CD4-positive, alpha-beta T cell (primary cell): ENCODE data around the gene USP12. TPM values are rescaled to one million over a fixed set of nuclear protein-coding genes. Genes with fewer than 3 reads are reported as not detected.

ENCODE experiments used
- ATAC-seq: fragments of 200-7000 bp; cut with Tn5 transposase; one replicate; pipeline ENCODE4 v1.10.0; 2022; ENCODE audit warnings: mild to moderate bottlenecking; ENCODE audit not compliant: poor library complexity
- CTCF ChIA-PET: fragments of 350-600 bp; sonication (Branson Sonifier 250); formaldehyde crosslinking; loops from one replicate; lab custom pipeline; 2021; ENCODE audit warnings: antibody characterized with exemption, inconsistent platforms; lab: Charles Lee
- POLR2A ChIA-PET: fragments of 350-600 bp; sonication (Branson Sonifier 250); formaldehyde crosslinking; loops from one replicate; lab custom pipeline; 2021; ENCODE audit warnings: antibody characterized with exemption, inconsistent platforms; lab: Charles Lee
- DNase-seq, 14 experiments: peaks; one replicate each; pipeline ENCODE4 v3.0.0-alpha.2; 2013 to 2020; ENCODE audit warnings: mixed read lengths in 2 of 14
- H3K27ac ChIP-seq, 2 donors: one replicate each; pipeline versions ENCODE4 v1.5.1 to v1.7.0; 2013; ENCODE audit warnings: low read length in 2 of 2, low read depth in 1 of 2, mild to moderate bottlenecking in 1 of 2
- H3K27me3 ChIP-seq, 2 experiments: 1 replicate in 1 of 2; 2 replicates in 1 of 2; pipeline versions ENCODE4 v1.6.1 to v1.7.0; 2013; ENCODE audit warnings: low read length in 2 of 2, control low read depth in 1 of 2, mild to moderate bottlenecking in 1 of 2, moderate library complexity in 1 of 2; ENCODE audit not compliant: insufficient read depth in 2 of 2, control insufficient read depth in 1 of 2
- H3K36me3 ChIP-seq: one replicate; pipeline ENCODE4 v1.6.1; 2013; ENCODE audit warnings: low read length, control low read depth; ENCODE audit not compliant: insufficient read depth
- H3K4me1 ChIP-seq: one replicate; pipeline ENCODE4 v1.6.1; 2013; ENCODE audit warnings: low read length, control low read depth; ENCODE audit not compliant: insufficient read depth
- H3K4me3 ChIP-seq: one replicate; pipeline ENCODE4 v1.5.1; 2013; ENCODE audit warnings: mild to moderate bottlenecking, low read length, moderate library complexity
- H3K9me3 ChIP-seq, 2 experiments: 1 replicate in 1 of 2; 2 replicates in 1 of 2; pipeline versions ENCODE4 v1.6.1 to v1.7.0; 2013; ENCODE audit warnings: low read length in 2 of 2, mild to moderate bottlenecking in 2 of 2, control low read depth in 1 of 2, moderate library complexity in 1 of 2; ENCODE audit not compliant: control insufficient read depth in 1 of 2, insufficient read depth in 1 of 2
- H3K27ac Mint-ChIP-seq: one replicate; pipeline ENCODE4 v1.8.0; 2020; ENCODE audit warnings: mixed read lengths
- H3K27me3 Mint-ChIP-seq: one replicate; pipeline ENCODE4 v1.8.0; 2021; ENCODE audit warnings: mixed read lengths
- H3K36me3 Mint-ChIP-seq: one replicate; pipeline ENCODE4 v1.8.0; 2021; ENCODE audit warnings: low read depth, mixed read lengths
- H3K4me1 Mint-ChIP-seq: one replicate; pipeline ENCODE4 v1.8.0; 2021; ENCODE audit warnings: low read depth, mixed read lengths
- H3K4me3 Mint-ChIP-seq: one replicate; pipeline ENCODE4 v1.8.0; 2020; ENCODE audit warnings: mild to moderate bottlenecking, mixed read lengths
- H3K9me3 Mint-ChIP-seq: one replicate; pipeline ENCODE4 v1.8.0; 2020; ENCODE audit warnings: mixed read lengths
- CTCF ChIP-seq: fragments of 200-600 bp; IDR thresholded peaks from one replicate; pipeline ENCODE4 v1.8.0; 2022; ENCODE audit warnings: antibody characterized with exemption, mild to moderate bottlenecking
- intact Hi-C, 2 experiments: fragments of 100-400 bp; cut with DNase I in 1 of 2; cut with micrococcal nuclease in 1 of 2; formaldehyde crosslinking; loops; one replicate each; pipeline versions ENCODE4 v1.15.1 to v1.9.0; 2023 to 2025; cut with DNase I, micrococcal nuclease
- total RNA-seq, 174 experiments: library from RNA in 2 of 174; stranded (reverse) in 2 of 174; gene quantifications; one replicate each; pipeline ENCODE4 v1.2.3 and lab custom pipeline; 2021 to 2026

The USP12 gene
- total RNA-seq, 2 experiments from 2014 or later: 56.9 to 58.8 TPM

GRCh38 chr13:27018344-27018861 lies 153.2 kb downstream of the USP12 start:
- no peak for DNase-seq
- Mint-ChIP-seq H3K36me3 (no peaks in the 10 kb centered on the region), H3K4me3 (no peak overlapping the region), H3K27ac (no peak overlapping the region), H3K9me3 (no peaks in the 10 kb centered on the region), H3K4me1 (no peaks in the 10 kb centered on the region), H3K27me3 (peaks cover 6% of the 10 kb centered on the region)
- intact Hi-C loops: no loop called here
- Histone ChIP-seq H3K9me3 (no peaks in the 10 kb centered on the region), H3K4me3 (no peak overlapping the region), H3K27me3 (no peaks in the 10 kb centered on the region), H3K4me1 (no peaks in the 10 kb centered on the region), H3K36me3 (no peaks in the 10 kb centered on the region), H3K27ac (no peak overlapping the region)
- POLR2A ChIA-PET: no interaction called here
- no peak for TF ChIP-seq CTCF
- CTCF ChIA-PET: no interaction called here
- no peak for ATAC-seq

- DNase-seq: no peak
- Histone ChIP-seq H3K4me1 (no peaks in the 10 kb centered on the region), H3K27me3 (no peaks in the 10 kb centered on the region), H3K4me3 (no peak overlapping the region), H3K9me3 (no peaks in the 10 kb centered on the region), H3K36me3 (no peaks in the 10 kb centered on the region), H3K27ac (no peak overlapping the region)
- Mint-ChIP-seq H3K4me3 (no peak overlapping the region), H3K27me3 (peaks cover 8% of the 10 kb centered on the region), H3K27ac (no peak overlapping the region), H3K9me3 (no peaks in the 10 kb centered on the region), H3K4me1 (no peaks in the 10 kb centered on the region), H3K36me3 (no peaks in the 10 kb centered on the region)
- intact Hi-C loops: no loop called here
- ChIA-PET CTCF (no interaction called here), POLR2A (no interaction called here)
- ATAC-seq: no peak
- no peak for TF ChIP-seq CTCF
Observed at GRCh38 chr13:27016875-27017274, 154.7 kb downstream of the USP12 start.

Other genes with a start within 250 kb of the USP12 start
- gene RPL21, start 79.7 kb upstream of the USP12 start, total RNA-seq: 1,000 to 10,000 TPM; 2,736 to 2,941 TPM
- gene RASL11A, start 99.0 kb upstream of the USP12 start, total RNA-seq: 1 to 10 TPM; 2.9 to 4.7 TPM